ENCODE results near the gene OR1S2. TPM values are rescaled to one million over a fixed set of nuclear protein-coding genes. Genes with fewer than 3 reads are reported as not detected.
"Not testable (repeated sequence)": the region's sequence is repeated elsewhere in the genome, so short reads cannot be mapped to it uniquely, and the experiment has no call there.

Gene OR1S2, protein sequence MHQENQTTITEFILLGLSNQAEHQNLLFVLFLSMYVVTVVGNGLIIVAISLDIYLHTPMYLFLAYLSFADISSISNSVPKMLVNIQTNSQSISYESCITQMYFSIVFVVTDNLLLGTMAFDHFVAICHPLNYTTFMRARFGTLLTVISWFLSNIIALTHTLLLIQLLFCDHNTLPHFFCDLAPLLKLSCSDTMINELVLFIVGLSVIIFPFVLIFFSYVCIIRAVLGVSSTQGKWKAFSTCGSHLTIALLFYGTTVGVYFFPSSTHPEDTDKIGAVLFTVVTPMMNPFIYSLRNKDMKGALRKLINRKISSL
- not detected for total RNA-seq (ENCODE audit: unreplicated experiment)
- long read RNA-seq: 0 reads

GRCh38 chr11:58204042-58204441 is at the start of gene OR1S2:
TSS of gene OR1S2 (minus strand) at chr11:58204142. CDS start at chr11:58204142, 0 bp downstream.
- Mint-ChIP-seq H3K27ac (ENCODE audit: unreplicated experiment) (no peak within 1 kb of the TSS), H3K4me1 (ENCODE audit: low read depth, unreplicated experiment) (no peaks in the 10 kb centered on the region)

GRCh38 chr11:58243954-58244353 is 40.0 kb upstream of the OR1S2 start:
- Mint-ChIP-seq H3K9me3 (ENCODE audit: unreplicated experiment) (peaks cover 3% of the 10 kb centered on the region), H3K36me3 (ENCODE audit: unreplicated experiment) (no peaks in the 10 kb centered on the region), H3K4me3 (ENCODE audit: unreplicated experiment) (no peak overlapping the region), H3K4me1 (ENCODE audit: low read depth, unreplicated experiment) (no peaks in the 10 kb centered on the region), H3K27ac (ENCODE audit: unreplicated experiment) (no peak overlapping the region), H3K27me3 (ENCODE audit: unreplicated experiment) (no peaks in the 10 kb centered on the region)
- TF ChIP-seq, protein P1, sequence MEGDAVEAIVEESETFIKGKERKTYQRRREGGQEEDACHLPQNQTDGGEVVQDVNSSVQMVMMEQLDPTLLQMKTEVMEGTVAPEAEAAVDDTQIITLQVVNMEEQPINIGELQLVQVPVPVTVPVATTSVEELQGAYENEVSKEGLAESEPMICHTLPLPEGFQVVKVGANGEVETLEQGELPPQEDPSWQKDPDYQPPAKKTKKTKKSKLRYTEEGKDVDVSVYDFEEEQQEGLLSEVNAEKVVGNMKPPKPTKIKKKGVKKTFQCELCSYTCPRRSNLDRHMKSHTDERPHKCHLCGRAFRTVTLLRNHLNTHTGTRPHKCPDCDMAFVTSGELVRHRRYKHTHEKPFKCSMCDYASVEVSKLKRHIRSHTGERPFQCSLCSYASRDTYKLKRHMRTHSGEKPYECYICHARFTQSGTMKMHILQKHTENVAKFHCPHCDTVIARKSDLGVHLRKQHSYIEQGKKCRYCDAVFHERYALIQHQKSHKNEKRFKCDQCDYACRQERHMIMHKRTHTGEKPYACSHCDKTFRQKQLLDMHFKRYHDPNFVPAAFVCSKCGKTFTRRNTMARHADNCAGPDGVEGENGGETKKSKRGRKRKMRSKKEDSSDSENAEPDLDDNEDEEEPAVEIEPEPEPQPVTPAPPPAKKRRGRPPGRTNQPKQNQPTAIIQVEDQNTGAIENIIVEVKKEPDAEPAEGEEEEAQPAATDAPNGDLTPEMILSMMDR (IDR thresholded peaks at IDR 0.05; ENCODE audit: partially characterized antibody, unreplicated experiment): no peak
- DNase-seq: no peak

More at GRCh38 chr11:58204042-58204441, at the start of gene OR1S2:
- Mint-ChIP-seq H3K4me3 (ENCODE audit: unreplicated experiment) (no peak within 1 kb of the TSS), H3K9me3 (ENCODE audit: unreplicated experiment) (no peaks in the 10 kb centered on the region), H3K27me3 (ENCODE audit: unreplicated experiment) (no peaks in the 10 kb centered on the region), H3K36me3 (ENCODE audit: unreplicated experiment) (no peaks in the 10 kb centered on the region)
- no peak for DNase-seq
- TF ChIP-seq, protein P1 (IDR thresholded peaks at IDR 0.05; ENCODE audit: partially characterized antibody, unreplicated experiment): no peak

DNA sequence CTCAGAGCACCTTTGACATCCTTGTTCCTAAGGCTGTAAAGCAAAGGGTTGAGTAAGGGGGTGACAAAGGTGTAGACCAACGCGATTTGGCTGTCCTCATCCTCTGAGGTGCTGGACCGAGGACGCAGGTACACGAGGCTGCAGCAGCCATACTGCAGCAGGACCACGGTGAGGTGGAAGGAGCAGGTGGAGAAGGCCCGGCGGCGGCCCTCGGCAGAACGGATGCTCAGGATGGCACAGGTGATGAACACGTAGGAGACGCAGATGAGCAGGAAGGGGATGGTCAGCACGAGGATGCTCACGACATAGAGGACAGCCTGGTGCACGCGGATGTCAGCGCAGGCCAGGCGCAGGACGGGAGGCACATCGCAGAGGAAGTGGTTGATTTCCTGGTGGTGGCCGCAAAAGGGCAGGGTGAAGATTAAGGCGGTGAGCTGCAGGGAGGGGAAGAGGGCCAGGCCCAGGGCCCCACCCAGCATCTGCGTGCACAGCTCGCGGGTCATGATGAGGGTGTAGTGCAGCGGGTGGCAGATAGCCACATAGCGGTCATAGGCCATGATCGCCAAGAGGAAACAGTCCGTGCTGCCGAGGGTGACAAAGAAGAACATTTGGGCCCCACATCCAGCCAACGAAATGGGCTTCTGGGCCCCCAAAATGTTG is 24.1 kb upstream of the OR1S2 start:
- no peaks in the 10 kb centered on the region for H3K27me3 Mint-ChIP-seq (ENCODE audit: unreplicated experiment)
- H3K4me1 Mint-ChIP-seq (ENCODE audit: low read depth, unreplicated experiment): no peaks in the 10 kb centered on the region
- H3K9me3 Mint-ChIP-seq (ENCODE audit: unreplicated experiment): no peaks in the 10 kb centered on the region
- no peak for DNase-seq
- no peak overlapping the region for H3K4me3 Mint-ChIP-seq (ENCODE audit: unreplicated experiment)
- TF ChIP-seq, protein P1 (IDR thresholded peaks at IDR 0.05; ENCODE audit: partially characterized antibody, unreplicated experiment): no peak
- no peaks in the 10 kb centered on the region for H3K36me3 Mint-ChIP-seq (ENCODE audit: unreplicated experiment)
- H3K27ac Mint-ChIP-seq (ENCODE audit: unreplicated experiment): no peak overlapping the region

GRCh38 chr11:58222721-58223120 is 18.8 kb upstream of the OR1S2 start:
- H3K4me1 Mint-ChIP-seq (ENCODE audit: low read depth, unreplicated experiment): no peaks in the 10 kb centered on the region
- no peak overlapping the region for H3K4me3 Mint-ChIP-seq (ENCODE audit: unreplicated experiment)
- no peak for DNase-seq
- H3K9me3 Mint-ChIP-seq (ENCODE audit: unreplicated experiment): no peaks in the 10 kb centered on the region
- peaks cover 2% of the 10 kb centered on the region for H3K27me3 Mint-ChIP-seq (ENCODE audit: unreplicated experiment)
- TF ChIP-seq, protein P1 (IDR thresholded peaks at IDR 0.05; ENCODE audit: partially characterized antibody, unreplicated experiment): no peak
- no peaks in the 10 kb centered on the region for H3K36me3 Mint-ChIP-seq (ENCODE audit: unreplicated experiment)
- H3K27ac Mint-ChIP-seq (ENCODE audit: unreplicated experiment): no peak overlapping the region

GRCh38 chr11:58216476-58216875 is 12.5 kb upstream of the OR1S2 start:
- H3K4me3 Mint-ChIP-seq (ENCODE audit: unreplicated experiment): no peak overlapping the region
- H3K27ac Mint-ChIP-seq (ENCODE audit: unreplicated experiment): no peak overlapping the region
- TF ChIP-seq, protein P1 (IDR thresholded peaks at IDR 0.05; ENCODE audit: partially characterized antibody, unreplicated experiment): no peak
- H3K4me1 Mint-ChIP-seq (ENCODE audit: low read depth, unreplicated experiment): no peaks in the 10 kb centered on the region
- DNase-seq: no peak
- no peaks in the 10 kb centered on the region for H3K36me3 Mint-ChIP-seq (ENCODE audit: unreplicated experiment)
- H3K27me3 Mint-ChIP-seq (ENCODE audit: unreplicated experiment): no peaks in the 10 kb centered on the region
- no peaks in the 10 kb centered on the region for H3K9me3 Mint-ChIP-seq (ENCODE audit: unreplicated experiment)

DNA sequence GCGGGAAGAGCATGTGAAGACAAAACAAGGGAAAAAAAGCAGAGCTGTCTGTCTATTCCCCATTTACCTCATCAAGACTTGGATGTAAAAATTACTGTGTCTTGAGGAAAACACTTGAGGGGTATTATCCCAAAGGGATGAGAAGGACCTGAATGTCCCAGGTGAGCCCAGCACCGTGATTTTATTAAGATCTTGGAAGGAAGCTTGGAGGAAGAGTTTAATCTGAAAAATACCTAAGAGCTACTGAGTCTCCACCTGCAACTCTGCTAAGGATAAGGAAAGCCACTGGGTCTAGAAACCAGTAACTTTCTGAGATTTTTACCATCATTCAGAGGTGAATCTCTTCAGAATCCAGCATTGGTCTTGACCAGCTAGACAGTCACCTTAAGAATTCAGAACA is 8.5 kb upstream of the OR1S2 start, which contains the start of gene OR1S1:
TSS of gene OR1S1 (plus strand) at position 301 of the 400 bp plus-strand sequence.
- H3K4me3 Mint-ChIP-seq (ENCODE audit: unreplicated experiment); DNase-seq; H3K9me3 Mint-ChIP-seq (ENCODE audit: unreplicated experiment); H3K27ac Mint-ChIP-seq (ENCODE audit: unreplicated experiment); H3K27me3 Mint-ChIP-seq (ENCODE audit: unreplicated experiment); H3K4me1 Mint-ChIP-seq (ENCODE audit: low read depth, unreplicated experiment); H3K36me3 Mint-ChIP-seq (ENCODE audit: unreplicated experiment): not testable (repeated sequence)

All from glutamatergic neuron (in vitro differentiated cells).